CD4-positive, alpha-beta memory T cell (primary cell): Measurements from ENCODE around the gene NAA40. TPM values are rescaled to one million over a fixed set of nuclear protein-coding genes. Genes with fewer than 3 reads are reported as not detected.
A peak's percentile ranks its signal among the peaks of the same experiment; 100 is the strongest.

Source experiments
- CTCF ChIA-PET: fragments of 350-600 bp; sonication (Branson Sonifier 250); formaldehyde crosslinking; loops from one replicate; lab custom pipeline; 2021; ENCODE audit warnings: inconsistent platforms; ENCODE audit not compliant: partially characterized antibody; lab: Charles Lee
- POLR2A ChIA-PET: fragments of 350-600 bp; sonication (Branson Sonifier 250); formaldehyde crosslinking; loops from one replicate; lab custom pipeline; 2021; ENCODE audit not compliant: partially characterized antibody; lab: Charles Lee
- DNase-seq, 5 donors: peaks; one replicate each; pipeline versions ENCODE4 v3.0.0 to v3.0.0-alpha.2; 2020 to 2022; ENCODE audit warnings: mixed read lengths in 1 of 5
- H3K27ac ChIP-seq: one replicate; pipeline ENCODE4 v1.7.0; 2013; ENCODE audit warnings: low read depth, low read length
- H3K27me3 ChIP-seq: 2 replicates; pipeline ENCODE4 v1.7.0; 2013; ENCODE audit warnings: mild to moderate bottlenecking, low read length, moderate library complexity; ENCODE audit not compliant: insufficient read depth
- H3K36me3 ChIP-seq: 2 replicates; pipeline ENCODE4 v1.7.0; 2013; ENCODE audit warnings: mild to moderate bottlenecking, low read length, moderate library complexity; ENCODE audit not compliant: insufficient read depth
- H3K4me1 ChIP-seq: 2 replicates; pipeline ENCODE4 v1.7.0; 2013; ENCODE audit warnings: mild to moderate bottlenecking, low read length, moderate library complexity; ENCODE audit not compliant: insufficient read depth
- H3K4me3 ChIP-seq, 2 donors: one replicate each; pipeline ENCODE4 v1.7.0; 2013; ENCODE audit warnings: low read length in 2 of 2, mild to moderate bottlenecking in 1 of 2
- H3K9me3 ChIP-seq, 2 donors: one replicate each; pipeline ENCODE4 v1.7.0; 2013; ENCODE audit warnings: low read length in 2 of 2, control low read depth in 1 of 2; ENCODE audit not compliant: control insufficient read depth in 1 of 2
- H3K27ac Mint-ChIP-seq, 7 donors: one replicate each; pipeline ENCODE4 v1.8.0; 2020 to 2021; ENCODE audit warnings: mixed read lengths in 7 of 7, mild to moderate bottlenecking in 6 of 7, inconsistent platforms in 3 of 7, moderate library complexity in 3 of 7
- H3K27me3 Mint-ChIP-seq, 2 donors: one replicate each; pipeline ENCODE4 v1.8.0; 2020 to 2021; ENCODE audit warnings: mixed read lengths in 2 of 2
- H3K36me3 Mint-ChIP-seq, 2 donors: one replicate each; pipeline ENCODE4 v1.8.0; 2020 to 2021; ENCODE audit warnings: mixed read lengths in 2 of 2, inconsistent platforms in 1 of 2, mild to moderate bottlenecking in 1 of 2
- H3K4me1 Mint-ChIP-seq, 4 donors: one replicate each; pipeline ENCODE4 v1.8.0; 2020 to 2021; ENCODE audit warnings: mixed read lengths in 4 of 4, mild to moderate bottlenecking in 1 of 4
- H3K4me3 Mint-ChIP-seq, 8 donors: one replicate each; pipeline ENCODE4 v1.8.0; 2020 to 2021; ENCODE audit warnings: mixed read lengths in 8 of 8, mild to moderate bottlenecking in 7 of 8, moderate library complexity in 6 of 8, inconsistent platforms in 3 of 8
- H3K9me3 Mint-ChIP-seq, 8 donors: one replicate each; pipeline ENCODE4 v1.8.0; 2020 to 2021; ENCODE audit warnings: mixed read lengths in 8 of 8, mild to moderate bottlenecking in 5 of 8, inconsistent platforms in 3 of 8, moderate library complexity in 1 of 8
- intact Hi-C: fragments of 100-400 bp; cut with micrococcal nuclease; formaldehyde crosslinking; loops from one replicate; pipeline ENCODE4 v1.15.1; 2023
- polyA plus RNA-seq, 2 donors: library from polyadenylated mRNA; unstranded; fragments of 300-500 nt; fragmentation: Illumina TruSeq; gene quantifications; one replicate each; pipeline ENCODE4 v1.2.3, GENCODE V29; 2021
- total RNA-seq, 2 experiments: library from RNA; stranded (reverse); gene quantifications; one replicate each; pipeline ENCODE4 v1.2.3, GENCODE V29; 2021

NAA40 gene
- total and polyA plus RNA-seq, 4 experiments from 2014 or later: 6.1 to 24.8 (median 17.1) TPM

DNA sequence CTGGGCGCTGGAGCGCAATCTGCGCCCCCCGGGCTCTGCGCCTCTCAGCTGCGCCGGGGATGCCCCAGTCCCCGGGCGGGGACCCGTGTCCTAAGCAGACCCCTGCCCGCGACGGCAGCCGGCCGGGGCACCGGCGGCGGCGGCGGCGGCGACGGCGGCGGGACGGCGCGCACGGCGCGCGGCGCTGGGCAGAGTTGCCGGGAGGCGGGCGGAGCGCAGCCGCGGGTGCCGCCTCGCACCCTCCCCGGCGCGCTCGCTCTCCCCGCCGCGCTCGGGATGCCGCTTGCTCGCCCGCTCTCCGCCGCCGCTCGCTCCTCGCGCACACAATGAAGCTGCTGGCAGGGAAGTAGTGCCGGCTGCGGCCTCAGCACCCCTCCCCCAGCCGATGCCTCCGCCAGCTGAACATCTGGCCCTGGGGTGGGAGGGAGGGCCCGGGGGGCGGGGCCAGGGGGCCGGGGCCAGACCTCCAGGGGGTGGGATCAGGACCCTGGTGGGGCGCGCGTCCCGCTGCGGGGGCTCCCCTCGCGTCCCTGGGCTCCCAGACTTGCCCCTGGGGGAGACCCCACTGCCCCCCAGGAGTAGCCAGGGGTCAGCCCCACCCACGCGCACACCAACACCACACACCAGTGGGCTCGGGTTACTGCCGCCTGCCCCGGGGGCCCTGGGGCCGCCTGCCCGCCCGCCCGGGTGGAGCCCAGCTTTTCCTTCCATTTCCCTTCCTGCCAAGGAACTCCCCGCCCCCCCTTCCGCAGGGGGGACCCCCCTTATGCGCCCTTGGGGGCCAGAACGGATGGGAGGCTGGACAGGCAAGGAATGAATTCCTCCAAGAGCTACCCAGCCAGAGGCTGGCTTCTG lies 21.7 kb upstream of the NAA40 start, which contains the start of gene RCOR2:
Gene RCOR2, minus strand, starts transcription at position 328 of the 855 bp plus-strand sequence. CDS start 708 bp downstream, outside the sequence.
- H3K36me3 Mint-ChIP-seq: peaks cover 0 to 1% of the 10 kb centered on the region in 2 donors
- H3K27ac Mint-ChIP-seq: peak within 1 kb of the TSS in 3 of 7 donors; percentile 55 to 80 (median 70)
- peak; percentile 50 to 62 (median 57) for DNase-seq
- Histone ChIP-seq H3K27ac (no peak within 1 kb of the TSS), H3K4me3 (peak within 1 kb of the TSS; percentile 42 to 45), H3K4me1 (peaks cover 28% of the 10 kb centered on the region), H3K36me3 (no peaks in the 10 kb centered on the region), H3K27me3 (no peaks in the 10 kb centered on the region), H3K9me3 (no peaks in the 10 kb centered on the region)
- no peaks in the 10 kb centered on the region for H3K27me3 Mint-ChIP-seq
- no peaks in the 10 kb centered on the region for H3K9me3 Mint-ChIP-seq
- intact Hi-C loops: loop anchor here (2.0 kb wide), 1 partner anchor 22 kb away; the partner anchor contains the start of gene NAA40
- H3K4me3 Mint-ChIP-seq: peak within 1 kb of the TSS; percentile 72 to 89 (median 80)
- POLR2A ChIA-PET: interaction anchor here (0.6 to 3.1 kb wide), 7 partner anchors 10 to 78 kb away, joined by 3 to 21 read pairs (median 3); partner anchors contain the start of genes MARK2 and NAA40
- CTCF ChIA-PET: interaction anchor here (1.1 to 6.2 kb wide), 4 partner anchors 9 to 80 kb away, joined by 3 to 74 read pairs (median 5); partner anchors contain the start of gene MARK2
- peaks cover 8 to 26% (median 12%) of the 10 kb centered on the region in 4 donors for H3K4me1 Mint-ChIP-seq

DNA sequence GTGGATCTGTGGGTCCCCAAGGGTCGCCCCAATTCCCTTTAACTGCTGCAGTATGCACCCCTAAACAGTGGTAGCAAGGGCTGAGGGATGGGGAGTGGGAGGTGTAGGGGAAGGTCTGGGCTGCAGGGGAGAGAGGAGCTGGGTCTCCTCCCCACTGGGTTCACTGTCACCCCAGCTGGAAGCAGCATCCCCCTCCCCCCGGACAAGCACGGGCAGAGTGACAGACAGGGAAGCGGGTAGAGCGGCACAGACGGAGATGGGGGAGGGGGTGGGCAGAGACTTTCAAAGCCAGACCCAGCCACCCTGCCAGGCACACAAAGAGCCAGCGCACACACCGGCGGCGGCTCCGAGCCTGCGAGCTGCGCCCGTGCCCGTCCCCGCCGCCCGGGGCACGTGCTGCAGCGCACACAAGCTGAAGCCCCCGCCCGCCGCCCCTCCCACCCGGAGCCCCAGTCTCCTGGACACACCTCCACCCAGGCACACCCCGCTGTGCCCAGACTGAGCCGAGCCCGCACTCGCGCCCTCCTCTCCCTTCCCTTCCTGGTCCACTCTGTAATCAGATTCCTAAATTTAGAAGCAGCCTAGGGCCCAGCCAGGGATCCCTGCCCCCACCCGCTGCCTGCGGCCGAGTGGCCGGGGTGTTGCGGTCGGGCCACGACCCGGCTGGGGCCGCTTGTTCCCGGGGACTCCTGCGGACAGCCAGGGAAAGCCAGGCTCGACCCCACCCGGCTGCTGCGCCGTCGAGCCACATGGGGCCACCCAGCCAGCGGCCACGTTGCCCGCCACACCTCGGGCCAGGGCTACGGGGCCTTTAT lies 20.9 kb upstream of the NAA40 start:
- Histone ChIP-seq H3K4me3 (peak overlapping the region; percentile 38 to 42), H3K36me3 (no peaks in the 10 kb centered on the region)
- CTCF ChIA-PET: interaction anchor here (1.1 to 6.2 kb wide), 4 partner anchors 8 to 81 kb away, joined by 3 to 74 read pairs (median 5); partner anchors contain the start of gene MARK2

DNA sequence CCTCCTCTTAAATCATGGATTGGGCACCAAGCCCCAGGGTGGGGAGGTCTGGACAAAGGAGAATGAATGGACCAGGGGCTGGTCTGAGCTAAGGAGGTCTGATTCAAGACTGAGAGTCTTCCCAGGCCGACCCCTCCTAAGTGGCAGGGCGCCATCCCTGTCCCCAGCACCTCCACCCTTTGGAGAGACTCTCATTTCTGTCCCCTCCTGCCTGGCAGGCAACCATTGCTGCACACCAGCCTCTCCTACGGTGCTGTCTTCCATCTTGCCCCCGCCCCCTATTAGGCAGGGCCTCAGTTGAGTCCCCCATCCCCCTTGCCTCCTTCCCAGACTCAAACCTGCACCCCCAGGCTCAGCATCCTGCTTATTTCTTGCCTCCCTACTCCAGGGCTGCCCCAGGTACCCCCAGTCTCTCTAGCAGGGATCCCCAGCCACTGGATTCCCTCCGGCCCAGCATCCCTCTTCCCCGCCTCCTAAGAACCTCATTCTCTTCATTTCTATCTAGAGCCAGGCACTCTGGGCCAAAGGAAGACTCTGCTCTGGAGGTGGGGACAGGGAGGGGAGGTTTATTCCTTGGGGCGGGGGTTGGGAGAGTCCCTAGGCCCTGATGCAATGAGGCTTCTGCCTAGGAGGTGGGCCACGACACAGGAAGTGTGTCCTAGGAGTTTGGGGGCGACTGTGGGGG lies 20.2 kb upstream of the NAA40 start:
- Mint-ChIP-seq H3K4me3 (peak overlapping the region in 7 of 8 donors; percentile 49 to 85 (median 68)), H3K9me3 (no peaks in the 10 kb centered on the region), H3K27me3 (no peaks in the 10 kb centered on the region), H3K36me3 (no peaks in the 10 kb centered on the region), H3K27ac (peak overlapping the region in 6 of 7 donors; percentile 17 to 87 (median 80)), H3K4me1 (peaks cover 8 to 26% (median 11%) of the 10 kb centered on the region in 4 donors)
- CTCF ChIA-PET: interaction anchor here (1.1 to 6.2 kb wide), 2 partner anchors 12 to 81 kb away, joined by 3 to 74 read pairs; partner anchors contain the start of gene MARK2
- POLR2A ChIA-PET: interaction anchor here (1.1 kb wide), 1 partner anchor 43 kb away, joined by 3 read pairs; no protein-coding TSS in a partner anchor
- H3K27me3 ChIP-seq: no peaks in the 10 kb centered on the region
- intact Hi-C loops: no loop called here
- no peaks in the 10 kb centered on the region for H3K9me3 ChIP-seq
- H3K4me1 ChIP-seq: peaks cover 28% of the 10 kb centered on the region
- no peak for DNase-seq
- H3K27ac ChIP-seq: no peak overlapping the region
- H3K4me3 ChIP-seq: no peak overlapping the region
- H3K36me3 ChIP-seq: no peaks in the 10 kb centered on the region

More for the DNA sequence above, 20.9 kb upstream of the NAA40 start:
- Mint-ChIP-seq H3K9me3 (no peaks in the 10 kb centered on the region), H3K4me3 (peak overlapping the region; percentile 66 to 89 (median 76)), H3K27ac (peak overlapping the region in 2 of 7 donors; percentile 80 to 84), H3K36me3 (no peaks in the 10 kb centered on the region), H3K27me3 (no peaks in the 10 kb centered on the region), H3K4me1 (peaks cover 8 to 26% (median 11%) of the 10 kb centered on the region in 4 donors)
- Histone ChIP-seq H3K27ac (no peak overlapping the region), H3K9me3 (no peaks in the 10 kb centered on the region), H3K4me1 (peaks cover 28% of the 10 kb centered on the region), H3K27me3 (no peaks in the 10 kb centered on the region)
- POLR2A ChIA-PET: interaction anchor here (1.0 to 3.1 kb wide), 5 partner anchors 11 to 79 kb away, joined by 3 to 21 read pairs (median 3); partner anchors contain the start of genes MARK2 and NAA40
- DNase-seq: peak in 2 of 5 donors; percentile 35 to 67
- intact Hi-C loops: loop anchor here (2.0 kb wide), 1 partner anchor 21 kb away; the partner anchor contains the start of gene NAA40

DNA sequence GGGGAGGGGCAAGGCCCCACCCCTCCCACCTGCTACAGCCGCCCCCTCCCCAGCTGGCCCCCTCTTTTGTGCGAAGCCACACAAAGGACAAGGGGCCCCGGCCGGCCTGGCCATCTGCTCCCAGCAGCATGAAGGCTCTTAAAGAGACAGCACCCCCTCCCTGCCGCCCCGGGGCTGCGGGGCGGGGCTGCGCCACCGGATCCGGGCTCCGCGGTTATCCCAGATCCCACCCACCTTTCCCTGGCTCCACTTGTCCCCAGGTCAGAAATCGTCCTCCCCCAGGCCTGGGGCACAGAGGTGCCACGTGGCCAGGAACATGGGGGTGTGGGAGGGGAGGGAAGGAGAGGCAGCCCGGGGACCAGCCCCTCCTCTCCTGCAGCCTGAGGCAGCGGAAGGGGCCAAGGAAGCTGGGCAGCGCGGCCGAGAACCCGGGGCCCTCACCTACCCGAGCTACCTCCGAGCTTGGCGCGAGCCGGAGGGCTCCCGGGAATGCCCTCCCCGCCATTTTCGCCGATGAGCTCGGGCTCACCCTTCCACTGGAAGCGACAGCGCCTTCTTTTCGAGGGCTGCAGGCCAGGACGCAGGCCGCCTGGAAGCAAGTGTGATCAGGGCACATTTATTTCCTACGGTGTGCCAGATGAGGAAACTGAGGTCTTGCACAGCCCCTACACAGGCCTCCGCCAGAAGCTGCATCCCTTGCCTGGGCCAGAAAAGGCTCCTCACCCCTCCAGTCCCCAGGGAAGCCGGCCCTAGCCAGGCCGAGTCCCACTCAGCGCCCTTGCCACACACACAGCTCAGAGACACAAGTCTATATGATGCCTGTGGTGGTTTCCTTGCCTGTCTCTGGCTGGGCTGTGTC lies 19.3 kb upstream of the NAA40 start:
- ChIA-PET CTCF (interaction anchor here (0.9 to 6.2 kb wide), 2 partner anchors 82 to 97 kb away, joined by 3 to 74 read pairs; partner anchors contain the start of gene MARK2), POLR2A (interaction anchor here (1.5 kb wide), 1 partner anchor 13 kb away, joined by 3 read pairs; no protein-coding TSS in a partner anchor)
- Histone ChIP-seq H3K27me3 (no peaks in the 10 kb centered on the region), H3K36me3 (no peaks in the 10 kb centered on the region), H3K9me3 (no peaks in the 10 kb centered on the region), H3K27ac (no peak overlapping the region), H3K4me1 (peaks cover 28% of the 10 kb centered on the region), H3K4me3 (no peak overlapping the region)
- Mint-ChIP-seq H3K4me1 (peaks cover 8 to 26% (median 12%) of the 10 kb centered on the region in 4 donors), H3K36me3 (no peaks in the 10 kb centered on the region), H3K27me3 (no peaks in the 10 kb centered on the region), H3K9me3 (no peaks in the 10 kb centered on the region), H3K27ac (peak overlapping the region in 4 of 7 donors; percentile 36 to 84 (median 56)), H3K4me3 (peak overlapping the region in 1 of 8 donors; percentile 62)
- no peak for DNase-seq
- intact Hi-C loops: no loop called here

DNA sequence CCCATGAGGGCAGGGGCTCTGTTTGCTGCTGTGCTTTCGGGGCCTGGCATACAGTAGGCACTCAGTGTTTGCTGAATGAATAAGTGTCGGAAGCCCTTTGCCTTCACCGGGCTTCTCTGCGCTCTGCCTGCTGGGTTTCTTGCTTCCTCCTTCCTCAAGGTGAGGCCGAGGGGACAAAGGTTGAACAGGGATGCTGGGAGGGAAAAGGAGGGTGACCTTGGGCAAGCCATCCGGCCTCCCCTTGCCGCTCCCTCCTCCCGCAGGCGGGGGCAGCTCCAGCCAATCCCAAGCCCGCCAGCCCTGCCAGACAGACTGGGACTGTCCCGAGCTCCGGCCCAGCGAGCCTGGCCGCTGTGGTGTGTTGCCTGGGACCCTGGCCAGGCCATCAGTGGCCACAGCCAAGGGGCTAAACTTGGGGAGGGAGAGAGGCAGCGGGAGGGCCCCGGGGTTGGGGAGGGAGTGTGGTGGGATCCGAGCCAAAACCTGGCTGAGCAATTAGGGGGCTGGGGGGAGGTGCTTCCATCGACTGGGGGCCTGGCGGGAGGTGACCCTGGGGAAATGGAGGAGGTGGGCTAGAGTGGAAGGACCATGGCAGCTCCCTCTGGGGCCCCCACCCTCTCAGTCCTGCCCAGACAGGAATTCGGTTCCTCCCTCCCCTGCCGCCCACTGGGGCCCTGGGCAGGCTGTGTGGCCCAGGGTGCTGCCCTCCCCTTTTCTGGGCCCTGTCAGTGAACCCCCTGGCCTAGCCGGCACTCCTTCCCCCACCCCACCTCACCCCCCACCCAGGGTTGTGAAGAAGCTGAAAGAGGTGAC lies 18.5 kb upstream of the NAA40 start:
- Histone ChIP-seq H3K9me3 (no peaks in the 10 kb centered on the region), H3K27me3 (no peaks in the 10 kb centered on the region), H3K4me1 (peaks cover 24% of the 10 kb centered on the region), H3K27ac (no peak overlapping the region), H3K36me3 (no peaks in the 10 kb centered on the region), H3K4me3 (no peak overlapping the region)
- intact Hi-C loops: no loop called here
- Mint-ChIP-seq H3K4me1 (peaks cover 8 to 22% (median 10%) of the 10 kb centered on the region in 4 donors), H3K27ac (peak overlapping the region in 4 of 7 donors; percentile 35 to 70 (median 39)), H3K36me3 (no peaks in the 10 kb centered on the region), H3K9me3 (no peaks in the 10 kb centered on the region), H3K27me3 (peaks cover 0 to 1% of the 10 kb centered on the region in 2 donors), H3K4me3 (peak overlapping the region in 1 of 8 donors; percentile 62)
- ChIA-PET CTCF (interaction anchor here (0.9 to 6.2 kb wide), 4 partner anchors 25 to 98 kb away, joined by 3 to 74 read pairs (median 5); partner anchors contain the start of gene MARK2), POLR2A (interaction anchor here (1.0 to 1.8 kb wide), 4 partner anchors 11 to 83 kb away, joined by 3 to 13 read pairs (median 4); no protein-coding TSS in a partner anchor)
- DNase-seq: no peak
